HG03139 (cell line): ENCODE data around the gene SERPIND1.

Experiments used
- ATAC-seq: cut with Tn5 transposase; IDR thresholded peaks from one replicate; pipeline ENCODE4 v1.9.1; 2021; ENCODE audit not compliant: unreplicated experiment

Gene SERPIND1

GRCh38 chr22:20771918-20772625, 1.8 kb upstream of the SERPIND1 start:
- ATAC-seq: no peak

DNA sequence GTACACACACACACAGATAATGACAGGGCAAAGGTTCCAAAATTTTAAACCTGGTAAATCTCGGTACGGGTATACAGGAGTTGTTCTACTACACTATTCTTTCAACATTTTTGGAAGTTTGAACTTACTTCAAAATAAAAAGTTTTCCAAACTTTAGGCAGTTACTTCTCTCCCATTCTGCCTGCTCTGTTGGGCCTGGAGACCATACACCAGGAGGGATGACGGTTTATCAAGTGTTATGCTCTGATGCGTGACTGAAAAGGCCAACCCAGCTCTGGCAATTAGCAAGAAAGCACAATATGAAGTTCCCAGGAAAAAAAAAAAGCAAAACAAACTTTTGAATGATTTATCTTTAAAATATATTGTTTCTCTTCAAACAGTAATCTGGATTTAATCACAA, 969 bp downstream of the SERPIND1 start:
- ATAC-seq: no peak

DNA sequence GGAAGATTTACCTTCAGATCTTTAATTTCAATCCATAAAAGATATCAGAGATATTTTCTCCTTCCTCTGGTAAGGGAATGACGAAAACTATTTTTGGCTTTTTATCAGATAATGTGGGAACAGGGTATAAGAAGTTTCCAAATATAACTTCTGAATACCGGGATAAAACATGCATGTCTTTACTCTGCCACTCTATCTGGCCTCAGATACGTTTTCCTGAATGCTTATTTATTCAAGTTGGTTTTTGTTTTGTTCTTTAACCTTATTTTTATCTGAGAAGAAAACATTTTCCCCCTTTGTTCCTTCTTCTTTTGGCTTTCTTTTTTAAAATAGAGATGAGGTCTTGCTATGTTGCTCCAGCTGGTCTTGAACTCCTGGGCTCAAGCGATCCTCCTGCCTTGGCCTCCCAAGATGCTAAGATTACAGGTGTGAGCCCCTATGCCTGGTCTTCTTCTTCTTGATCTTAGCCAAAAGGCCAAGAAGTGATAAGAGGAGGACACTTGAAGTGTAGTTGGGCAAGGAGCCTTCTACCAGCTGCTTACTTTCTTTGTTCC, 1.5 kb downstream of the SERPIND1 start:
- no peak for ATAC-seq

- no peak for ATAC-seq
Measured at GRCh38 chr22:20776624-20777405, 2.9 kb downstream of the SERPIND1 start.

- ATAC-seq: no peak
Measured at GRCh38 chr22:20777420-20778177, 3.7 kb downstream of the SERPIND1 start.

GRCh38 chr22:20779014-20779817, 5.3 kb downstream of the SERPIND1 start:
- no peak for ATAC-seq

DNA sequence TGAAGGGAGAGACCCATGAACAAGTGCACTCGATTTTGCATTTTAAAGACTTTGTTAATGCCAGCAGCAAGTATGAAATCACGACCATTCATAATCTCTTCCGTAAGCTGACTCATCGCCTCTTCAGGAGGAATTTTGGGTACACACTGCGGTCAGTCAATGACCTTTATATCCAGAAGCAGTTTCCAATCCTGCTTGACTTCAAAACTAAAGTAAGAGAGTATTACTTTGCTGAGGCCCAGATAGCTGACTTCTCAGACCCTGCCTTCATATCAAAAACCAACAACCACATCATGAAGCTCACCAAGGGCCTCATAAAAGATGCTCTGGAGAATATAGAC, 5.9 kb downstream of the SERPIND1 start:
- no peak for ATAC-seq

- no peak for ATAC-seq
Measured at GRCh38 chr22:20781272-20781990, 7.5 kb downstream of the SERPIND1 start.

DNA sequence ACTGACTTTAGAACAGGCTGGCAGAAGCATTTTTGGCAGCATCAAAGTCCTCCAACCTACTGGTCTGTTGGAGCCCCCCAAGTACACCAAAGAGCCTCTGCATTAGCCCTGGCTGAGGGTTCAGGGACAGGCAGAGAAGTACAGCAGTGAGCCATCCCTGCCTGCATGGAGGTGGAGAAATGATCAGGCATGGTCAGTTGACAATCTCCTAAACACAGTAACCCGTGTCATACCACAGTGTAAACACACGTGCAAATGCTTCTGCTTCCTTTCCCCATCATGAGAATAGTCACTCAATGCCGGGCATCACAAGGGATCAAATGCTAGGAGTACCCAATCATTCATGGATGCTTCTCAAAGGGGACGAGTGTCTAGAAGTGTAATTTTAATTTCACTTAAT, 8.2 kb downstream of the SERPIND1 start:
- ATAC-seq: no peak

- no peak for ATAC-seq
Measured at GRCh38 chr22:20782596-20783299, 8.8 kb downstream of the SERPIND1 start.

GRCh38 chr22:20783300-20783673, 9.4 kb downstream of the SERPIND1 start:
- no peak for ATAC-seq

DNA sequence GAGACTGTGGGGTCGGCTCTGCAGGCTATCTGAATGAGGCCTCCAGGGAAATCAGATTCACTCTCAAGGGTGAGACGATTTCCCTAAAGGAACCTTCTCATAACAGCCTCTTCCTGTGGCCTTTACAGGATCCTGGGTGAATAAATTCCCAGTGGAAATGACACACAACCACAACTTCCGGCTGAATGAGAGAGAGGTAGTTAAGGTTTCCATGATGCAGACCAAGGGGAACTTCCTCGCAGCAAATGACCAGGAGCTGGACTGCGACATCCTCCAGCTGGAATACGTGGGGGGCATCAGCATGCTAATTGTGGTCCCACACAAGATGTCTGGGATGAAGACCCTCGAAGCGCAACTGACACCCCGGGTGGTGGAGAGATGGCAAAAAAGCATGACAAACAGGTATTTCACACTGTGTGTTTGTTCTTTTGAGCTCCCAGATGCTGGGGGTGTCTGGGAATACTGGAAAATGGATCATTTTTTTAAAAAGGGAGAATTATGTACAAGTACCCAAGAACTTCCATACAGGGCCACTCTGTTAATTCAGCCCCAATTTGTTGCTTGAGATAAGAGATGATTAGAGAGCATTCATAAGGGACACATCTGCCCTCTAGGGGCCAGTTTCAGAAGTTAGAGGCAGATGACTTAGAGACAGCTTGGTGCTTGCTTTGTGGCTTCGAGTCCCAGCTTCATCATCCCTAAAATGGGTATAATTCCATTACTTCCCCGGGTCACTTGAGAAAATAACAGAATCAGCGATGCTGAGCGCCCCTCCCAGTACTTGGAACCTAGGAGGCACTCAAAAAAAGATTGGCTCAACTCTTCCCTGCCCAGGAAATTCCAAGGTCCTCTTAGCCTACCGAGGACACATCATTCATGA, 10.2 kb downstream of the SERPIND1 start:
- no peak for ATAC-seq

- no peak for ATAC-seq
Measured at GRCh38 chr22:20785415-20785814, 11.5 kb downstream of the SERPIND1 start.

GRCh38 chr22:20786048-20786447, 12.1 kb downstream of the SERPIND1 start:
- ATAC-seq: no peak

DNA sequence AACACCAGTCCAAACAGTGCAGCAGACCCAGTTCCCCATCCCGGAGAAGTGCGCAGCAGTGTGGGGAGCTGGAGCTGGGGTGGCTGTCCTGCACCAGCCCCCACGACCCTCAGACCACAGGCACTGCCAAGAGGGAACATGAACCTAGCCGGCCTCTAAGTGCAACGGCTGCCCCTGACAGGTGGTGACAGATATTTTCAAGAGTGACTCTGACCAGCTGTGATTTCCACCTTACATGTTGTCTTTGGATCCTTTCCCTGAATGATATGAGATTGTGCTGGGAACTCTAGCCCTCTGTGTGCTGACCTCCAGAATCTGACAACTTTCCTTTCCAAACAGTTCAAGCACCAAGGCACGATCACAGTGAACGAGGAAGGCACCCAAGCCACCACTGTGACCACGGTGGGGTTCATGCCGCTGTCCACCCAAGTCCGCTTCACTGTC, 12.6 kb downstream of the SERPIND1 start:
- no peak for ATAC-seq

- no peak for ATAC-seq
Measured at GRCh38 chr22:20787223-20787622, 13.3 kb downstream of the SERPIND1 start.

DNA sequence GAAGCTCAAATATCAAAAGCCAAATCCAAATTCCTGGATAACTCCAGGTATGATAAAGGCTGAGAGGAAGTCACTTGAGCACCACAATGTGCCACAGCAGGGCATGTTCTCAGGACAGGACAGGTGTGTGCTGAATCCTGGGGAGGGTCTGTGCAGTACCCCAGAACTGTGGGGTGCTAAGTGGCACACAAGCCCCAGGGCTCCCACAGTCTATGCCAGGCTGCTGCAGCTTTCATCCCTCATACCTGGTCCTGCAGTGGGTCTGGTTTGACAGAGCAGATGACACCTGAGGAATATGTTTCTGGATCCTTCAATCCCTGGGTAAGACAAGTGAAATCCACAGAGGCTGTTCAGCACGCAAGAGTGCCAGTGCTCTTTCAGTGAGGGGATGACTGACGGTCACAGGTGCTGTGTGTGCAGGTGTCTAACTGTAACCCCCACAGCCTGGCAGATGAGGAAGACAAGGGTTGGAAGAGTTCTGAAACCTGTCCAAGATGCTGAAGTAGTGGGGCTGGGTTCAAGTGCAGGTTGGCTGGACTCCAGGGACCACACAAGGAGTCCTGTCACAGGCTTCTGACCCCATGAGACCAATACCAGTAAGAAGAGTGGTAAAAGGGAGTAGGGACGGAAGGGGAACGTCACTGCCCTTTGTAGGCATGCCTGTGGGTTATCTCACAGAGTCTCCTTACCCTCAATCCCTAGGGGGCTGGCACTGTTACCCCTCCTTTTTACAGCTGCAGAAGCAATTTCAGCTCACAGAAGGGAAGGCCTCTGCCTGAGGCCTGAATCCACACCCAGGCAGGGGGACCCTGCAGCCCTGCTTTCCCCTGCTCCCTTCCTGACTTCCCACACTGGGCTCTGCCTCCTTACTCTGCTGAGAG, 14.1 kb downstream of the SERPIND1 start:
- ATAC-seq: no peak
